Left ventricle myocardium inferior (tissue), 1 donor: ENCODE results near the gene ABR. TPM values are rescaled to one million over a fixed set of nuclear protein-coding genes. Genes with fewer than 3 reads are reported as not detected.
"Not testable (repeated sequence)": the region's sequence is repeated elsewhere in the genome, so short reads cannot be mapped to it uniquely, and the experiment has no call there.

Source experiments
- DNase-seq: peaks from one replicate; pipeline ENCODE4 v3.0.0-alpha.2; 2020
- H3K27ac ChIP-seq: fragments of 200-600 bp; replicated peaks from 2 replicates; pipeline ENCODE4 v1.8.0; 2021
- H3K27me3 ChIP-seq: fragments of 200-600 bp; 2 replicates; pipeline ENCODE4 v1.8.0; 2021; ENCODE audit warnings: low read depth
- H3K36me3 ChIP-seq: fragments of 200-600 bp; 2 replicates; pipeline ENCODE4 v1.8.0; 2021
- H3K4me1 ChIP-seq: fragments of 200-600 bp; 2 replicates; pipeline ENCODE4 v1.8.0; 2021
- H3K4me3 ChIP-seq: fragments of 200-600 bp; 2 replicates; pipeline ENCODE4 v1.8.0; 2021; ENCODE audit warnings: mild to moderate bottlenecking, moderate library complexity
- H3K9me3 ChIP-seq: fragments of 200-600 bp; replicated peaks from 2 replicates; pipeline ENCODE4 v1.8.0; 2021
- intact Hi-C: fragments of 100-400 bp; cut with micrococcal nuclease; formaldehyde crosslinking; loops from one replicate; pipeline ENCODE4 v1.11.0; 2022
- total RNA-seq: library from RNA; stranded (reverse); fragmentation: NEBNext Ultra II Directional; extraction: Animal tissue kit (Norgen Biotek cat#: 25700); gene quantifications from one replicate; pipeline ENCODE4 v1.2.1, GENCODE V29; 2021
- TF ChIP-seq, protein P1 (sequence below): fragments of 200-600 bp; IDR thresholded peaks from 2 replicates; pipeline ENCODE4 v1.8.0; 2021; ENCODE audit warnings: antibody characterized with exemption, mild to moderate bottlenecking, borderline replicate concordance
- donor health status: DM: no; HTN: yes; CAD: no; lungs with severe emphysema.

Gene ABR
- total RNA-seq, 1 donor from 2014 or later: 170 TPM

DNA sequence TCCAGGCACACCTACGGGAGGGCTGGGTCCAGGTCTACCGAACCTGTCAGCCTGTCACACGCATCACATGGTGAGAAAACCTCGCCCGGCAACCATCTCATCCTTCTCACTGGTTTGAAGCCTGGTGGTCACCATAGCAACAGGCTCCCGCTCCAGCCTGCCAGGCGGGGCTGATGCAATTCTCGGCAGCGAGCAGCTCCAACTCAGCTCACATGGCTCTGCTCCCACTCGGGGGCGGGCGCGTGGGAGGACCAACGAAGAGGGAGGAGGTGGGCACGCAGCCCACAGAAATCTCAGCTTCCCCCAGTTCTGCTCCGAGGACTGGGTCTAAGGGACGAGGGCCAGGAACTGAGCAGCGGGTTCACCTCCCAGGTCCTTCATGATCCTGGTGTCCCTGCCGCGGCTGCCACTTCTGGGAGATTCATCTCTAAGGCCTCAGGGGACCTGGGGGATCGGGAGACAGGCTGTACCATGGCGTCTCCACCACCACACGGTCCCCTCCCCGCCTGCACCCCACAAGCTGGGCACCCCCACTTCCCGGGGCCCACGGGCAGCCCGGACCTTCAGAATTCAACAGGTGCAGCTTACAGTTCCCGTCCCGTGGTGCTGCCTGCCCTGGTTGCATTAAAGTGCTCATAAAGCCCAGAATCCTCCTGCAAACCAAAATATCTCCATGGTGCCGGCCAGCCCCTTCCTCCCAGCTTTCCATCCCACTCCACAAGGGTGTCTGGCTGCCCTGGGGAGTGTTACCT is 25.8 kb downstream of the ABR start:
- Histone ChIP-seq H3K4me1 (peaks cover 45% of the 10 kb centered on the region), H3K4me3 (no peak overlapping the region), H3K36me3 (peaks cover 16% of the 10 kb centered on the region), H3K27me3 (no peaks in the 10 kb centered on the region), H3K27ac (peak overlapping the region; percentile 9), H3K9me3 (no peaks in the 10 kb centered on the region)
- TF ChIP-seq, protein P1, sequence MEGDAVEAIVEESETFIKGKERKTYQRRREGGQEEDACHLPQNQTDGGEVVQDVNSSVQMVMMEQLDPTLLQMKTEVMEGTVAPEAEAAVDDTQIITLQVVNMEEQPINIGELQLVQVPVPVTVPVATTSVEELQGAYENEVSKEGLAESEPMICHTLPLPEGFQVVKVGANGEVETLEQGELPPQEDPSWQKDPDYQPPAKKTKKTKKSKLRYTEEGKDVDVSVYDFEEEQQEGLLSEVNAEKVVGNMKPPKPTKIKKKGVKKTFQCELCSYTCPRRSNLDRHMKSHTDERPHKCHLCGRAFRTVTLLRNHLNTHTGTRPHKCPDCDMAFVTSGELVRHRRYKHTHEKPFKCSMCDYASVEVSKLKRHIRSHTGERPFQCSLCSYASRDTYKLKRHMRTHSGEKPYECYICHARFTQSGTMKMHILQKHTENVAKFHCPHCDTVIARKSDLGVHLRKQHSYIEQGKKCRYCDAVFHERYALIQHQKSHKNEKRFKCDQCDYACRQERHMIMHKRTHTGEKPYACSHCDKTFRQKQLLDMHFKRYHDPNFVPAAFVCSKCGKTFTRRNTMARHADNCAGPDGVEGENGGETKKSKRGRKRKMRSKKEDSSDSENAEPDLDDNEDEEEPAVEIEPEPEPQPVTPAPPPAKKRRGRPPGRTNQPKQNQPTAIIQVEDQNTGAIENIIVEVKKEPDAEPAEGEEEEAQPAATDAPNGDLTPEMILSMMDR: no peak
- intact Hi-C loops: no loop called here
- DNase-seq: peak; percentile 65

DNA sequence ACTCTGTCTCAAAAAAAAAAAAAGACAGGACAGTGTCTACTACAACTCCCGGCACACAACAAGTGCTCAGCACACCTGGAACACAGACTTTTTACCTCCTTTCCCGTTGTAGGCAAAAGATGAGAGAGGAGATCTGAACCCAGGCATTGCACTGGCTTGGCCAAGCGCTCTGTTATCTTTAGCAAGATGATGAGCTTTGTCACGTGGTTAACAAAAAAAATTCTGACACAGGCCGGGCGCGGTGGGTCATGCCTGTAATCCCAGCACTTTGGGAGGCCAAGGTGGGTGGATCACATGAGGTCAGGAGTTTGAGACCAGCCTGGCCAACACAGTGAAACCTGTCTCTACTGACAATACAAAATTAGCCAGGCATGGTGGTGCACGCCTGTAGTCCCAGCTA is 27.2 kb downstream of the ABR start:
- H3K27ac ChIP-seq, H3K36me3 ChIP-seq, H3K9me3 ChIP-seq, intact Hi-C loops, H3K27me3 ChIP-seq, DNase-seq, H3K4me3 ChIP-seq: not testable (repeated sequence)
- peaks cover 53% of the 10 kb centered on the region for H3K4me1 ChIP-seq

DNA sequence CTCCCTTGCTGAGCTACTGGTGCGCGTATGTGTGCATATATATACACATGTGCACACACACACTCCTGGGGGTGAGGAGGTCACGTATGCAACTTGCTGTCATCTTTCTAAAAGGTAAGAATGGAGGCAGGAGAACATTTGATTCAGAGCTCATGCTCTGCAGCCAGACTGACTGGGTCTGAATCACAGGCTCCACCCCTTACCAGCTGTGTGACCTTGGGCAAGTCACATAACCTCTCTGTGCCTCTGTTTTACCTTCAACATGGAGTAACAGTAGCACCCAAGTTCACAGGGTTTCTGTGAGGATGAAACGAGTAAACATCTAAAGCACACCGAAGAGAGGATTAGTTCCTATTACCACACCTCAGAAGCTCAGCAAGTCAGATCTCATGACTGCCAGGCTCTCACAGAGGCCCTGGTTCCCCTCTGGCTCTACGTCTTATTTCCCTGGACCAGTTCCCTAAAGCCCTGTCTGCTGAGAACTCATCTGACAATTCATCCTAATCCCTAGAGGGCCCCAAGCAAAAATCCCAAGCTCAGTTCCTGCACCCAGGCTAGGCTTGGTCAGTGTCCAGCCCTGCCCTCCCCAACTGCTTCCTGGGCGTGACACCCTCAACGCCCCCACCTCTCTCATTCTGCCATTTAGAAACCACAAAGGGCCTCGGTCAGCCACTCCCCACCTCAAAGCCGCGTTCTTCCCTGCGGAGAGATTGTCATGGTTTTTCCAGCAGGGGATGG is 28.7 kb downstream of the ABR start:
- Histone ChIP-seq H3K27ac (peak overlapping the region; percentile 71), H3K36me3 (no peaks in the 10 kb centered on the region), H3K27me3 (no peaks in the 10 kb centered on the region), H3K4me1 (peaks cover 56% of the 10 kb centered on the region), H3K9me3 (no peaks in the 10 kb centered on the region), H3K4me3 (no peak overlapping the region)
- TF ChIP-seq, protein P1: no peak
- intact Hi-C loops: no loop called here
- no peak for DNase-seq

DNA sequence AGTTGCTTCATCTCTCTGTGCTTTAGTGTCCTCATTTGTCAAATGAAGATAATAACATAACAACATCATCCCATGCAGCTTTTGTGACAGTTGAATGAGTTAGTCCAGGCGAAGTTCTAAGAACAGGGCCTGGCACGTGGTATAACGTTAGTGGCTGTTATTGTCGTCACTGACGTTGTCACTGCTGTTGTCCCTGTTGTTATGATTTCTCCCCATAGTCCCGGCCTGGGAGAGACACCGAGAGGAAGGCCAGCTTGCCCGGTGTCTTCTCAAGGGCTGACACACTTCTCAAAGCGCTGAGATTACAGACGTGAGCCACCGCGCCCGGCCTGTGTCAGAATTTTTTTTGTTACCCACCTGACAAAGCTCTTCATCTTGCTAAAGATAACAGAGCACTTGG is 29.9 kb downstream of the ABR start:
- TF ChIP-seq, protein P1: no peak
- Histone ChIP-seq H3K4me3 (no peak overlapping the region), H3K27ac (peak overlapping the region; percentile 71), H3K4me1 (peaks cover 49% of the 10 kb centered on the region), H3K27me3 (no peaks in the 10 kb centered on the region), H3K9me3 (no peaks in the 10 kb centered on the region), H3K36me3 (no peaks in the 10 kb centered on the region)
- DNase-seq: no peak
- intact Hi-C loops: no loop called here

DNA sequence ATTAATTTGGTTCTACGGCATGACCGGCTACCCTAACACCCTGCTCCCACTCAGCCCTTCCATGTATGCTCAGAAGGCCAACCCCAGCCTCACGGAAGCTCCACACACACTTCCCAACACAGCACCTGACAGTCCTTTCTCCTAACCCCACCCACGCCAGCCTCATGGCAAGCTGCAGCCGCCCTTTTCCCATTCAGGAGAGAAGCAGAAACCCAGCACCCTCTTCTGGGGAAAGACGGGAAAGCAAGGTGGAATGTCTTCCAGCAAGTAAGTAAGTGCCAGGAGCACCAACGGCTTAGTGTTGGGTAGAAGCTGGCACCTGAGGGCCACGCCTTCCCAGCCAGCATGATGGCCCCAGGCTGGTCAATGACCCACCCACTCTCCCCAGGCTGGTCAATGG is 32.1 kb downstream of the ABR start:
- intact Hi-C loops: no loop called here

More for the DNA sequence above, 32.1 kb downstream of the ABR start:
- Histone ChIP-seq H3K4me1 (peaks cover 38% of the 10 kb centered on the region), H3K27ac (no peak overlapping the region), H3K36me3 (no peaks in the 10 kb centered on the region), H3K4me3 (no peak overlapping the region), H3K27me3 (no peaks in the 10 kb centered on the region), H3K9me3 (no peaks in the 10 kb centered on the region)
- TF ChIP-seq, protein P1: peak; percentile 63
- no peak for DNase-seq
